GM13976 (cell line): Measurements from ENCODE around the gene DNAAF5.

Source experiments
- DNase-seq: peaks from one replicate; pipeline ENCODE4 v3.0.0; 2012; ENCODE audit warnings: low spot score
- CTCF ChIP-seq: IDR thresholded peaks from 2 replicates; pipeline ENCODE4 v1.5.1; 2012; ENCODE audit warnings: borderline replicate concordance, mild to moderate bottlenecking; ENCODE audit not compliant: insufficient read depth; ENCODE audit errors: extremely low read depth, missing control alignments, control extremely low read depth
- in situ Hi-C: fragments of 300-500 bp; cut with MboI; formaldehyde crosslinking; loops from one replicate; pipeline ENCODE4 v1.12.0; 2022; ENCODE audit warnings: low sequenced_read_pairs, mixed read lengths, inconsistent platforms; ENCODE audit not compliant: unreplicated experiment

The DNAAF5 gene

GRCh38 chr7:734808-735207, 8.3 kb downstream of the DNAAF5 start:
- in situ Hi-C loops = no loop called here
- DNase-seq = no peak
- no peak for TF ChIP-seq CTCF

- in situ Hi-C loops = no loop called here
- DNase-seq = no peak
- no peak for TF ChIP-seq CTCF
Measured at GRCh38 chr7:738241-738640, 11.7 kb downstream of the DNAAF5 start.

GRCh38 chr7:738723-739454, 12.4 kb downstream of the DNAAF5 start:
- in situ Hi-C loops = no loop called here
- no peak for TF ChIP-seq CTCF
- DNase-seq = no peak

GRCh38 chr7:739455-739982, 13.0 kb downstream of the DNAAF5 start:
- no peak for DNase-seq
- in situ Hi-C loops = no loop called here

GRCh38 chr7:739983-740942, 13.8 kb downstream of the DNAAF5 start:
- no peak for DNase-seq
- in situ Hi-C loops = no loop called here
- TF ChIP-seq CTCF = no peak

More at GRCh38 chr7:739455-739982, 13.0 kb downstream of the DNAAF5 start:
- no peak for TF ChIP-seq CTCF

- in situ Hi-C loops = no loop called here
- no peak for TF ChIP-seq CTCF
- DNase-seq = no peak
Measured at GRCh38 chr7:741191-741671, 14.7 kb downstream of the DNAAF5 start.
